UCSD-AML1 (cell line): Measurements from ENCODE around the gene TBC1D14.

Experiments
- DNase-seq: peaks from one replicate; lab custom pipeline; 2025; ENCODE audit not compliant: unreplicated experiment; lab: John Stamatoyannopoulos, UW

Gene TBC1D14

GRCh38 chr4:6926681-6927478 lies 17.3 kb downstream of the TBC1D14 start:
- DNase-seq, result no peak

- no peak for DNase-seq
Observed at GRCh38 chr4:6928081-6928480, 18.5 kb downstream of the TBC1D14 start.

- no peak for DNase-seq
Observed at GRCh38 chr4:6929339-6929811, 19.7 kb downstream of the TBC1D14 start.

- DNase-seq, result no peak
Observed at GRCh38 chr4:6929812-6930464, 20.3 kb downstream of the TBC1D14 start.

- no peak for DNase-seq
Observed at GRCh38 chr4:6932475-6932874, 22.8 kb downstream of the TBC1D14 start.

GRCh38 chr4:6932918-6933317 lies 23.3 kb downstream of the TBC1D14 start:
- no peak for DNase-seq

- DNase-seq, result no peak
Observed at GRCh38 chr4:6933691-6934430, 24.2 kb downstream of the TBC1D14 start.

- DNase-seq, result no peak
Observed at GRCh38 chr4:6935965-6936364, 26.3 kb downstream of the TBC1D14 start.

- no peak for DNase-seq
Observed at GRCh38 chr4:6937201-6937600, 27.6 kb downstream of the TBC1D14 start.

GRCh38 chr4:6937754-6938153 lies 28.1 kb downstream of the TBC1D14 start:
- DNase-seq, result no peak

- DNase-seq, result peak; percentile 78
Observed at GRCh38 chr4:6938237-6938636, 28.6 kb downstream of the TBC1D14 start.

- DNase-seq, result no peak
Observed at GRCh38 chr4:6938647-6939271, 29.1 kb downstream of the TBC1D14 start.

GRCh38 chr4:6939761-6940743 lies 30.4 kb downstream of the TBC1D14 start:
- peak; percentile 52 for DNase-seq

GRCh38 chr4:6940744-6941137 lies 31.1 kb downstream of the TBC1D14 start:
- no peak for DNase-seq

GRCh38 chr4:6941796-6942195 lies 32.2 kb downstream of the TBC1D14 start:
- no peak for DNase-seq

GRCh38 chr4:6942238-6942800 lies 32.7 kb downstream of the TBC1D14 start:
- no peak for DNase-seq

GRCh38 chr4:6943012-6943884 lies 33.6 kb downstream of the TBC1D14 start:
- no peak for DNase-seq

- DNase-seq, result no peak
Observed at GRCh38 chr4:6943885-6944225, 34.2 kb downstream of the TBC1D14 start.
